Left renal cortex interstitium (tissue), 4 donors: Measurements from ENCODE around the gene SPRYD7. TPM values are rescaled to one million over a fixed set of nuclear protein-coding genes. Genes with fewer than 3 reads are reported as not detected.
"Not testable (repeated sequence)": the region's sequence is repeated elsewhere in the genome, so short reads cannot be mapped to it uniquely, and the experiment has no call there.

Source experiments
- DNase-seq, 4 donors: peaks; one replicate each; pipeline ENCODE4 v3.0.0-alpha.2; 2013; ENCODE audit warnings: low read depth in 4 of 4, low spot score in 2 of 4, missing footprints in 1 of 4
- polyA plus RNA-seq, 4 donors: library from polyadenylated mRNA; unstranded; fragments of 120-200 nt; gene quantifications; one replicate each; pipeline ENCODE4 v1.2.1, GENCODE V29; 2013; ENCODE audit not compliant: insufficient read length in 4 of 4

The SPRYD7 gene
- polyA plus RNA-seq, 4 donors = 9.4 to 13.7 (median 12.4) TPM

GRCh38 chr13:49935171-49936074 lies 717 bp downstream of the SPRYD7 start:
- peak in 2 of 4 donors; percentile 6 to 7 for DNase-seq

GRCh38 chr13:49933511-49933910 lies 2.6 kb downstream of the SPRYD7 start:
- DNase-seq = no peak

GRCh38 chr13:49932868-49933267 lies 3.3 kb downstream of the SPRYD7 start:
- no peak for DNase-seq

GRCh38 chr13:49932066-49932465 lies 4.1 kb downstream of the SPRYD7 start:
- no peak for DNase-seq

GRCh38 chr13:49927755-49928154 lies 8.4 kb downstream of the SPRYD7 start:
- DNase-seq = no peak

- no peak for DNase-seq
These were observed 10.2 kb downstream of the SPRYD7 start for GRCh38 chr13:49925881-49926418.

- no peak for DNase-seq
These were observed 13.8 kb downstream of the SPRYD7 start for GRCh38 chr13:49922301-49922700.

GRCh38 chr13:49920969-49921368 lies 15.2 kb downstream of the SPRYD7 start:
- not testable (repeated sequence) for DNase-seq

- not testable (repeated sequence) for DNase-seq
These were observed 18.0 kb downstream of the SPRYD7 start for GRCh38 chr13:49918106-49918505.

GRCh38 chr13:49914947-49915346 lies 21.2 kb downstream of the SPRYD7 start:
- no peak for DNase-seq

- no peak for DNase-seq
These were observed 27.5 kb downstream of the SPRYD7 start for GRCh38 chr13:49908637-49909036.

GRCh38 chr13:49904729-49905456 lies 31.2 kb downstream of the SPRYD7 start:
- no peak for DNase-seq

GRCh38 chr13:49898792-49899191 lies 37.3 kb downstream of the SPRYD7 start:
- no peak for DNase-seq

GRCh38 chr13:49897713-49898112 lies 38.4 kb downstream of the SPRYD7 start:
- no peak for DNase-seq

GRCh38 chr13:49895826-49896225 lies 40.3 kb downstream of the SPRYD7 start:
- DNase-seq = no peak

GRCh38 chr13:49893591-49893990 lies 42.5 kb downstream of the SPRYD7 start:
- no peak for DNase-seq

GRCh38 chr13:49890376-49890775 lies 45.8 kb downstream of the SPRYD7 start:
- DNase-seq = no peak

- DNase-seq = no peak
These were observed 57.5 kb downstream of the SPRYD7 start for GRCh38 chr13:49878682-49879081.

GRCh38 chr13:49877629-49878218 lies 58.4 kb downstream of the SPRYD7 start:
- no peak for DNase-seq

GRCh38 chr13:49874430-49874829 lies 61.7 kb downstream of the SPRYD7 start:
- DNase-seq = no peak

- DNase-seq = no peak
These were observed 66.6 kb downstream of the SPRYD7 start for GRCh38 chr13:49869519-49869918.
